ENCODE results near the gene ANKS1B. TPM values are rescaled to one million over a fixed set of nuclear protein-coding genes. Genes with fewer than 3 reads are reported as not detected.
A peak's percentile ranks its signal among the peaks of the same experiment; 100 is the strongest.

The ANKS1B gene
- polyA plus RNA-seq, 12 donors = 1.5 to 4.0 (median 2.7) TPM; not detected in 2

- no peak for DNase-seq
These were observed 1248.1 kb downstream of the ANKS1B start for GRCh38 chr12:98736352-98737321.

- no peak for DNase-seq
These were observed 1248.9 kb downstream of the ANKS1B start for GRCh38 chr12:98735821-98736220.

- no peak for DNase-seq
These were observed 1250.9 kb downstream of the ANKS1B start for GRCh38 chr12:98733667-98734350.

GRCh38 chr12:98730412-98730811 is 1254.3 kb downstream of the ANKS1B start:
- DNase-seq = no peak

- DNase-seq = no peak
These were observed 1257.5 kb downstream of the ANKS1B start for GRCh38 chr12:98727196-98727595.

- no peak for DNase-seq
These were observed 1259.1 kb downstream of the ANKS1B start for GRCh38 chr12:98725476-98726247.

GRCh38 chr12:98724384-98725155 is 1260.2 kb downstream of the ANKS1B start:
- no peak for DNase-seq

- no peak for DNase-seq
These were observed 1263.5 kb downstream of the ANKS1B start for GRCh38 chr12:98721204-98721702.

- DNase-seq = no peak
These were observed 1264.9 kb downstream of the ANKS1B start for GRCh38 chr12:98719515-98720504.

GRCh38 chr12:98714426-98714825 is 1270.3 kb downstream of the ANKS1B start:
- no peak for DNase-seq

- DNase-seq = no peak
These were observed 1275.7 kb downstream of the ANKS1B start for GRCh38 chr12:98709022-98709421.

- no peak for DNase-seq
These were observed 1283.6 kb downstream of the ANKS1B start for GRCh38 chr12:98701166-98701565.

GRCh38 chr12:98699586-98699985 is 1285.2 kb downstream of the ANKS1B start:
- DNase-seq = no peak

- DNase-seq = peak; percentile 33
These were observed 1285.9 kb downstream of the ANKS1B start for GRCh38 chr12:98698603-98699463.

GRCh38 chr12:98697209-98697608 is 1287.5 kb downstream of the ANKS1B start:
- DNase-seq = no peak

GRCh38 chr12:98696036-98696646 is 1288.6 kb downstream of the ANKS1B start:
- no peak for DNase-seq

- no peak for DNase-seq
These were observed 1293.4 kb downstream of the ANKS1B start for GRCh38 chr12:98691351-98691750.

- DNase-seq = no peak
These were observed 1298.1 kb downstream of the ANKS1B start for GRCh38 chr12:98686603-98687002.
